H1 (cell line): ENCODE measurements around the gene DDB1. TPM values are rescaled to one million over a fixed set of nuclear protein-coding genes. Genes with fewer than 3 reads are reported as not detected.

ENCODE experiments used
- CTBP2 ChIP-seq: IDR thresholded peaks from 2 replicates; pipeline ENCODE4 v1.7.0; 2011; ENCODE audit warnings: borderline replicate concordance, mild to moderate bottlenecking, moderate library complexity, mixed read lengths, low read length; ENCODE audit not compliant: insufficient read depth, insufficient read length
- EZH2 ChIP-seq: fragments of 200-600 bp; sonication (generic); IDR thresholded peaks from 2 replicates; pipeline ENCODE4 v1.7.1; 2012; ENCODE audit warnings: low read depth, mild to moderate bottlenecking, moderate library complexity, low read length, inconsistent platforms; ENCODE audit not compliant: severe bottlenecking
- KDM1A ChIP-seq: fragments of 200-600, 300-600 bp; sonication (generic); IDR thresholded peaks from 2 replicates; pipeline ENCODE4 v1.7.1; 2016; ENCODE audit warnings: mild to moderate bottlenecking, low read length, borderline replicate concordance
- POU5F1 ChIP-seq: IDR thresholded peaks from 2 replicates; pipeline ENCODE4 v1.6.1; 2011; ENCODE audit warnings: low read depth, mild to moderate bottlenecking, low read length, moderate library complexity
- RAD21 ChIP-seq, 2 experiments: IDR thresholded peaks in 1 of 2; conservative IDR thresholded peaks in 1 of 2; 2 replicates each; pipeline ENCODE4 v1.6.1; 2011; ENCODE audit warnings: low read depth in 2 of 2, low read length in 2 of 2, improper control_type of control experiment in 1 of 2, inconsistent platforms in 1 of 2, mild to moderate bottlenecking in 1 of 2, moderate library complexity in 1 of 2
- RFX5 ChIP-seq: IDR thresholded peaks from 2 replicates; pipeline ENCODE4 v1.6.1; 2011; ENCODE audit warnings: low read depth, low read length, improper control_type of control experiment, borderline replicate concordance
- SUZ12 ChIP-seq: fragments of 200-600 bp; sonication (generic); IDR thresholded peaks from 2 replicates; pipeline ENCODE4 v1.6.1; 2012; ENCODE audit warnings: mild to moderate bottlenecking, inconsistent platforms, low read length, moderate library complexity, mixed read lengths
- TBP ChIP-seq: IDR thresholded peaks from 2 replicates; pipeline ENCODE4 v1.6.1; 2011; ENCODE audit warnings: low read depth, low read length, improper control_type of control experiment
- TCF12 ChIP-seq: IDR thresholded peaks from 2 replicates; pipeline ENCODE4 v1.6.1; 2011; ENCODE audit warnings: low read depth, mild to moderate bottlenecking, low read length
- polyA plus RNA-seq, 7 experiments: library from polyadenylated mRNA; depleted of rRNA in 3 of 7; stranded (reverse) in 5 of 7; unstranded in 2 of 7; fragments of >200 nt in 5 of 7; fragments of 200-250 nt in 2 of 7; gene quantifications; 1 replicate in 5 of 7; 2 replicates in 1 of 7; 4 replicates in 1 of 7; pipeline versions ENCODE4 v1.2.1 to v1.2.3, GENCODE V29; 2011 to 2013; ENCODE audit warnings: missing spikeins in 2 of 7, mixed read lengths in 2 of 7
- total RNA-seq: library from RNA; stranded (reverse); fragmentation: NEBNext Ultra II Directional; extraction: Animal tissue kit (Norgen Biotek cat#: 25700); gene quantifications from 2 replicates; pipeline ENCODE4 v1.2.1, GENCODE V29; 2021
- TF ChIP-seq, protein P1 (sequence below): fragments of 300-600 bp; sonication (generic); IDR thresholded peaks from 2 replicates; pipeline ENCODE4 v1.7.1; 2012; ENCODE audit warnings: low read length, moderate library complexity, mild to moderate bottlenecking, inconsistent platforms; ENCODE audit not compliant: insufficient replicate concordance
- TF ChIP-seq, protein P2 (sequence below): IDR thresholded peaks from 2 replicates; pipeline ENCODE4 v1.6.1; 2012; ENCODE audit warnings: inconsistent platforms

DDB1 gene
- total and polyA plus RNA-seq, 2 of the 8 experiments (the other 6 are each of a cell fraction or from before 2014, with no cell fraction given) = 275 to 306 TPM

DNA sequence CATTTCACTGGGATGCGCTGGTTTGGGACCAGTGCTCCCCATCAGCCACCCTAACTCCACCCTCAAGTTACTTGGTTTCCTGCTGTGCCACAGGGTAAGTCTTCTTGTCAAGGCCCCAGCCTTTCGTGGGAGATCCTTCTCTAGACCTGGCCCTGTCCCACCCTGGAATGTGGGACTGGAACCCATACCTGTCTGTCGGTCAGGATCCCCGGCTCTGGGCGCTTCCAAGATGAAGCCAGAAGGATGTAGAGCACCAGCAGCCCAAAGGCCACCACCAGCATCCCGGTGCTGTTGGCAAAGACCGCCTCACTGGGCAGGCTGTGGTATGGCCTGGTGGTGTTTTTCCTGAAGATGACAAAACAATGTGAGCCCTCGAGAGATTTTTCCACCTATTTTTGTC is 17.9 kb upstream of the DDB1 start (continued):
- TF ChIP-seq, protein P1, sequence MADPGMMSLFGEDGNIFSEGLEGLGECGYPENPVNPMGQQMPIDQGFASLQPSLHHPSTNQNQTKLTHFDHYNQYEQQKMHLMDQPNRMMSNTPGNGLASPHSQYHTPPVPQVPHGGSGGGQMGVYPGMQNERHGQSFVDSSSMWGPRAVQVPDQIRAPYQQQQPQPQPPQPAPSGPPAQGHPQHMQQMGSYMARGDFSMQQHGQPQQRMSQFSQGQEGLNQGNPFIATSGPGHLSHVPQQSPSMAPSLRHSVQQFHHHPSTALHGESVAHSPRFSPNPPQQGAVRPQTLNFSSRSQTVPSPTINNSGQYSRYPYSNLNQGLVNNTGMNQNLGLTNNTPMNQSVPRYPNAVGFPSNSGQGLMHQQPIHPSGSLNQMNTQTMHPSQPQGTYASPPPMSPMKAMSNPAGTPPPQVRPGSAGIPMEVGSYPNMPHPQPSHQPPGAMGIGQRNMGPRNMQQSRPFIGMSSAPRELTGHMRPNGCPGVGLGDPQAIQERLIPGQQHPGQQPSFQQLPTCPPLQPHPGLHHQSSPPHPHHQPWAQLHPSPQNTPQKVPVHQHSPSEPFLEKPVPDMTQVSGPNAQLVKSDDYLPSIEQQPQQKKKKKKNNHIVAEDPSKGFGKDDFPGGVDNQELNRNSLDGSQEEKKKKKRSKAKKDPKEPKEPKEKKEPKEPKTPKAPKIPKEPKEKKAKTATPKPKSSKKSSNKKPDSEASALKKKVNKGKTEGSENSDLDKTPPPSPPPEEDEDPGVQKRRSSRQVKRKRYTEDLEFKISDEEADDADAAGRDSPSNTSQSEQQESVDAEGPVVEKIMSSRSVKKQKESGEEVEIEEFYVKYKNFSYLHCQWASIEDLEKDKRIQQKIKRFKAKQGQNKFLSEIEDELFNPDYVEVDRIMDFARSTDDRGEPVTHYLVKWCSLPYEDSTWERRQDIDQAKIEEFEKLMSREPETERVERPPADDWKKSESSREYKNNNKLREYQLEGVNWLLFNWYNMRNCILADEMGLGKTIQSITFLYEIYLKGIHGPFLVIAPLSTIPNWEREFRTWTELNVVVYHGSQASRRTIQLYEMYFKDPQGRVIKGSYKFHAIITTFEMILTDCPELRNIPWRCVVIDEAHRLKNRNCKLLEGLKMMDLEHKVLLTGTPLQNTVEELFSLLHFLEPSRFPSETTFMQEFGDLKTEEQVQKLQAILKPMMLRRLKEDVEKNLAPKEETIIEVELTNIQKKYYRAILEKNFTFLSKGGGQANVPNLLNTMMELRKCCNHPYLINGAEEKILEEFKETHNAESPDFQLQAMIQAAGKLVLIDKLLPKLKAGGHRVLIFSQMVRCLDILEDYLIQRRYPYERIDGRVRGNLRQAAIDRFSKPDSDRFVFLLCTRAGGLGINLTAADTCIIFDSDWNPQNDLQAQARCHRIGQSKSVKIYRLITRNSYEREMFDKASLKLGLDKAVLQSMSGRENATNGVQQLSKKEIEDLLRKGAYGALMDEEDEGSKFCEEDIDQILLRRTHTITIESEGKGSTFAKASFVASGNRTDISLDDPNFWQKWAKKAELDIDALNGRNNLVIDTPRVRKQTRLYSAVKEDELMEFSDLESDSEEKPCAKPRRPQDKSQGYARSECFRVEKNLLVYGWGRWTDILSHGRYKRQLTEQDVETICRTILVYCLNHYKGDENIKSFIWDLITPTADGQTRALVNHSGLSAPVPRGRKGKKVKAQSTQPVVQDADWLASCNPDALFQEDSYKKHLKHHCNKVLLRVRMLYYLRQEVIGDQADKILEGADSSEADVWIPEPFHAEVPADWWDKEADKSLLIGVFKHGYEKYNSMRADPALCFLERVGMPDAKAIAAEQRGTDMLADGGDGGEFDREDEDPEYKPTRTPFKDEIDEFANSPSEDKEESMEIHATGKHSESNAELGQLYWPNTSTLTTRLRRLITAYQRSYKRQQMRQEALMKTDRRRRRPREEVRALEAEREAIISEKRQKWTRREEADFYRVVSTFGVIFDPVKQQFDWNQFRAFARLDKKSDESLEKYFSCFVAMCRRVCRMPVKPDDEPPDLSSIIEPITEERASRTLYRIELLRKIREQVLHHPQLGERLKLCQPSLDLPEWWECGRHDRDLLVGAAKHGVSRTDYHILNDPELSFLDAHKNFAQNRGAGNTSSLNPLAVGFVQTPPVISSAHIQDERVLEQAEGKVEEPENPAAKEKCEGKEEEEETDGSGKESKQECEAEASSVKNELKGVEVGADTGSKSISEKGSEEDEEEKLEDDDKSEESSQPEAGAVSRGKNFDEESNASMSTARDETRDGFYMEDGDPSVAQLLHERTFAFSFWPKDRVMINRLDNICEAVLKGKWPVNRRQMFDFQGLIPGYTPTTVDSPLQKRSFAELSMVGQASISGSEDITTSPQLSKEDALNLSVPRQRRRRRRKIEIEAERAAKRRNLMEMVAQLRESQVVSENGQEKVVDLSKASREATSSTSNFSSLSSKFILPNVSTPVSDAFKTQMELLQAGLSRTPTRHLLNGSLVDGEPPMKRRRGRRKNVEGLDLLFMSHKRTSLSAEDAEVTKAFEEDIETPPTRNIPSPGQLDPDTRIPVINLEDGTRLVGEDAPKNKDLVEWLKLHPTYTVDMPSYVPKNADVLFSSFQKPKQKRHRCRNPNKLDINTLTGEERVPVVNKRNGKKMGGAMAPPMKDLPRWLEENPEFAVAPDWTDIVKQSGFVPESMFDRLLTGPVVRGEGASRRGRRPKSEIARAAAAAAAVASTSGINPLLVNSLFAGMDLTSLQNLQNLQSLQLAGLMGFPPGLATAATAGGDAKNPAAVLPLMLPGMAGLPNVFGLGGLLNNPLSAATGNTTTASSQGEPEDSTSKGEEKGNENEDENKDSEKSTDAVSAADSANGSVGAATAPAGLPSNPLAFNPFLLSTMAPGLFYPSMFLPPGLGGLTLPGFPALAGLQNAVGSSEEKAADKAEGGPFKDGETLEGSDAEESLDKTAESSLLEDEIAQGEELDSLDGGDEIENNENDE = no peak
- no peak for TF ChIP-seq SUZ12
- no peak for TF ChIP-seq TCF12
- TF ChIP-seq POU5F1 = no peak
- no peak for TF ChIP-seq KDM1A
- no peak for TF ChIP-seq TBP
- no peak for TF ChIP-seq RFX5
- TF ChIP-seq CTBP2 = no peak
- TF ChIP-seq, protein P2, sequence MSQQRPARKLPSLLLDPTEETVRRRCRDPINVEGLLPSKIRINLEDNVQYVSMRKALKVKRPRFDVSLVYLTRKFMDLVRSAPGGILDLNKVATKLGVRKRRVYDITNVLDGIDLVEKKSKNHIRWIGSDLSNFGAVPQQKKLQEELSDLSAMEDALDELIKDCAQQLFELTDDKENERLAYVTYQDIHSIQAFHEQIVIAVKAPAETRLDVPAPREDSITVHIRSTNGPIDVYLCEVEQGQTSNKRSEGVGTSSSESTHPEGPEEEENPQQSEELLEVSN = no peak
- TF ChIP-seq EZH2 = no peak
- TF ChIP-seq RAD21 (IDR thresholded peaks at IDR 0.05 in 1 of 2, conservative IDR thresholded peaks at IDR 0.05 in 1 of 2; ENCODE audit: low read depth in 2 of 2, low read length in 2 of 2) = no peak
